PC-3 (cell line): ENCODE results near the gene KLHL8.

ENCODE experiments used
- EZH2 ChIP-seq: fragments of 300-600 bp; sonication (generic); IDR thresholded peaks from one replicate; pipeline ENCODE4 v1.6.1; 2017; ENCODE audit warnings: antibody characterized with exemption, mild to moderate bottlenecking, low read length; ENCODE audit not compliant: unreplicated experiment
- EZH2phosphoT487 ChIP-seq: fragments of 300-600 bp; sonication (generic); IDR thresholded peaks from 2 replicates; pipeline ENCODE4 v1.6.1; 2018; ENCODE audit warnings: mild to moderate bottlenecking, antibody characterized with exemption, low read length, borderline replicate concordance
- TF ChIP-seq, protein P1 (sequence below): fragments of 300-600 bp; sonication (generic); conservative IDR thresholded peaks from 2 replicates; pipeline ENCODE4 v1.5.1; 2017; ENCODE audit warnings: antibody characterized with exemption, low read depth, mild to moderate bottlenecking, low read length

GRCh38 chr4:87133183-87133582, 87.2 kb downstream of the KLHL8 start:
- TF ChIP-seq, protein P1, sequence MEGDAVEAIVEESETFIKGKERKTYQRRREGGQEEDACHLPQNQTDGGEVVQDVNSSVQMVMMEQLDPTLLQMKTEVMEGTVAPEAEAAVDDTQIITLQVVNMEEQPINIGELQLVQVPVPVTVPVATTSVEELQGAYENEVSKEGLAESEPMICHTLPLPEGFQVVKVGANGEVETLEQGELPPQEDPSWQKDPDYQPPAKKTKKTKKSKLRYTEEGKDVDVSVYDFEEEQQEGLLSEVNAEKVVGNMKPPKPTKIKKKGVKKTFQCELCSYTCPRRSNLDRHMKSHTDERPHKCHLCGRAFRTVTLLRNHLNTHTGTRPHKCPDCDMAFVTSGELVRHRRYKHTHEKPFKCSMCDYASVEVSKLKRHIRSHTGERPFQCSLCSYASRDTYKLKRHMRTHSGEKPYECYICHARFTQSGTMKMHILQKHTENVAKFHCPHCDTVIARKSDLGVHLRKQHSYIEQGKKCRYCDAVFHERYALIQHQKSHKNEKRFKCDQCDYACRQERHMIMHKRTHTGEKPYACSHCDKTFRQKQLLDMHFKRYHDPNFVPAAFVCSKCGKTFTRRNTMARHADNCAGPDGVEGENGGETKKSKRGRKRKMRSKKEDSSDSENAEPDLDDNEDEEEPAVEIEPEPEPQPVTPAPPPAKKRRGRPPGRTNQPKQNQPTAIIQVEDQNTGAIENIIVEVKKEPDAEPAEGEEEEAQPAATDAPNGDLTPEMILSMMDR, result no peak
- TF ChIP-seq EZH2phosphoT487, result no peak
- TF ChIP-seq EZH2, result no peak
